Measurements from ENCODE around the gene TMEM225.

GRCh38 chr11:123904932-123905331, 19.5 kb upstream of the TMEM225 start:
- TF ChIP-seq, protein P1, sequence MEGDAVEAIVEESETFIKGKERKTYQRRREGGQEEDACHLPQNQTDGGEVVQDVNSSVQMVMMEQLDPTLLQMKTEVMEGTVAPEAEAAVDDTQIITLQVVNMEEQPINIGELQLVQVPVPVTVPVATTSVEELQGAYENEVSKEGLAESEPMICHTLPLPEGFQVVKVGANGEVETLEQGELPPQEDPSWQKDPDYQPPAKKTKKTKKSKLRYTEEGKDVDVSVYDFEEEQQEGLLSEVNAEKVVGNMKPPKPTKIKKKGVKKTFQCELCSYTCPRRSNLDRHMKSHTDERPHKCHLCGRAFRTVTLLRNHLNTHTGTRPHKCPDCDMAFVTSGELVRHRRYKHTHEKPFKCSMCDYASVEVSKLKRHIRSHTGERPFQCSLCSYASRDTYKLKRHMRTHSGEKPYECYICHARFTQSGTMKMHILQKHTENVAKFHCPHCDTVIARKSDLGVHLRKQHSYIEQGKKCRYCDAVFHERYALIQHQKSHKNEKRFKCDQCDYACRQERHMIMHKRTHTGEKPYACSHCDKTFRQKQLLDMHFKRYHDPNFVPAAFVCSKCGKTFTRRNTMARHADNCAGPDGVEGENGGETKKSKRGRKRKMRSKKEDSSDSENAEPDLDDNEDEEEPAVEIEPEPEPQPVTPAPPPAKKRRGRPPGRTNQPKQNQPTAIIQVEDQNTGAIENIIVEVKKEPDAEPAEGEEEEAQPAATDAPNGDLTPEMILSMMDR (optimal IDR thresholded peaks at IDR 0.05 in 1 of 3, IDR thresholded peaks at IDR 0.05 in 1 of 3, conservative IDR thresholded peaks at IDR 0.05 in 1 of 3; ENCODE audit: extremely low read depth in 1 of 3, insufficient read depth in 2 of 3, low read length in 3 of 3): no peak
- TF ChIP-seq EZH2 (IDR thresholded peaks at IDR 0.05; ENCODE audit: low read length): no peak
